LNCaP clone FGC (cell line): ENCODE data around the gene KRT78.
"Not testable (repeated sequence)": the region's sequence is repeated elsewhere in the genome, so short reads cannot be mapped to it uniquely, and the experiment has no call there.

ENCODE experiments used
- DNase-seq: peaks from one replicate; pipeline ENCODE4 v3.0.0-alpha.2; 2011; ENCODE audit warnings: low read depth
- H3K4me3 ChIP-seq: 2 replicates; pipeline ENCODE4 v1.5.1; 2011; ENCODE audit warnings: mild to moderate bottlenecking, low read depth, low read length, control low read depth
- TF ChIP-seq, protein P1 (sequence below): IDR thresholded peaks from 2 replicates; pipeline ENCODE4 v1.5.1; 2012; ENCODE audit warnings: mild to moderate bottlenecking; ENCODE audit not compliant: control insufficient read depth, insufficient read depth; ENCODE audit errors: extremely low read depth

KRT78 gene

DNA sequence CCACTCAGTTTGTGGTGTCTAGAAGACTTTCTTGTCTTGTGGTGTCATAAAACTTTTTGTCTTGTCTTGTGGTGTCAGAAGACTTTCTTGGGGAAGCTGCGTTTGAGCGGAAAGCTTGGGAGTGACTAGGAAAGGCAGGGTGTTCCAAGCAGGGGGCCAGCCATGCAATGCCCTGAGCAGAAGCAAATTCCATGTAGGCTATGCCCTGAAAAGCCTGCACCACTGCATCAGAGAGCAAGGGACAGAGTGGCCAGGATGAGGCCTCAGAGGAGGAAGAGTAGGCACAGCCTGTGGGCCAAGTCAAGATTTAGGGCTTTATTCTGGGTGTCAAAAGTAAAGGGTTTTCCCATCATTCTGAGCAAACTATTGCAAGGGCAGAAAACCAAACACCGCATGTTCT, 41.6 kb upstream of the KRT78 start:
- no peak for DNase-seq
- TF ChIP-seq, protein P1, sequence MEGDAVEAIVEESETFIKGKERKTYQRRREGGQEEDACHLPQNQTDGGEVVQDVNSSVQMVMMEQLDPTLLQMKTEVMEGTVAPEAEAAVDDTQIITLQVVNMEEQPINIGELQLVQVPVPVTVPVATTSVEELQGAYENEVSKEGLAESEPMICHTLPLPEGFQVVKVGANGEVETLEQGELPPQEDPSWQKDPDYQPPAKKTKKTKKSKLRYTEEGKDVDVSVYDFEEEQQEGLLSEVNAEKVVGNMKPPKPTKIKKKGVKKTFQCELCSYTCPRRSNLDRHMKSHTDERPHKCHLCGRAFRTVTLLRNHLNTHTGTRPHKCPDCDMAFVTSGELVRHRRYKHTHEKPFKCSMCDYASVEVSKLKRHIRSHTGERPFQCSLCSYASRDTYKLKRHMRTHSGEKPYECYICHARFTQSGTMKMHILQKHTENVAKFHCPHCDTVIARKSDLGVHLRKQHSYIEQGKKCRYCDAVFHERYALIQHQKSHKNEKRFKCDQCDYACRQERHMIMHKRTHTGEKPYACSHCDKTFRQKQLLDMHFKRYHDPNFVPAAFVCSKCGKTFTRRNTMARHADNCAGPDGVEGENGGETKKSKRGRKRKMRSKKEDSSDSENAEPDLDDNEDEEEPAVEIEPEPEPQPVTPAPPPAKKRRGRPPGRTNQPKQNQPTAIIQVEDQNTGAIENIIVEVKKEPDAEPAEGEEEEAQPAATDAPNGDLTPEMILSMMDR: no peak
- no peak overlapping the region for H3K4me3 ChIP-seq

- no peak overlapping the region for H3K4me3 ChIP-seq
- TF ChIP-seq, protein P1: peak; percentile 79
- DNase-seq: no peak
Measured at GRCh38 chr12:52884526-52885293, 35.9 kb upstream of the KRT78 start.

GRCh38 chr12:52880499-52880898, 31.7 kb upstream of the KRT78 start:
- not testable (repeated sequence) for H3K4me3 ChIP-seq, DNase-seq

DNA sequence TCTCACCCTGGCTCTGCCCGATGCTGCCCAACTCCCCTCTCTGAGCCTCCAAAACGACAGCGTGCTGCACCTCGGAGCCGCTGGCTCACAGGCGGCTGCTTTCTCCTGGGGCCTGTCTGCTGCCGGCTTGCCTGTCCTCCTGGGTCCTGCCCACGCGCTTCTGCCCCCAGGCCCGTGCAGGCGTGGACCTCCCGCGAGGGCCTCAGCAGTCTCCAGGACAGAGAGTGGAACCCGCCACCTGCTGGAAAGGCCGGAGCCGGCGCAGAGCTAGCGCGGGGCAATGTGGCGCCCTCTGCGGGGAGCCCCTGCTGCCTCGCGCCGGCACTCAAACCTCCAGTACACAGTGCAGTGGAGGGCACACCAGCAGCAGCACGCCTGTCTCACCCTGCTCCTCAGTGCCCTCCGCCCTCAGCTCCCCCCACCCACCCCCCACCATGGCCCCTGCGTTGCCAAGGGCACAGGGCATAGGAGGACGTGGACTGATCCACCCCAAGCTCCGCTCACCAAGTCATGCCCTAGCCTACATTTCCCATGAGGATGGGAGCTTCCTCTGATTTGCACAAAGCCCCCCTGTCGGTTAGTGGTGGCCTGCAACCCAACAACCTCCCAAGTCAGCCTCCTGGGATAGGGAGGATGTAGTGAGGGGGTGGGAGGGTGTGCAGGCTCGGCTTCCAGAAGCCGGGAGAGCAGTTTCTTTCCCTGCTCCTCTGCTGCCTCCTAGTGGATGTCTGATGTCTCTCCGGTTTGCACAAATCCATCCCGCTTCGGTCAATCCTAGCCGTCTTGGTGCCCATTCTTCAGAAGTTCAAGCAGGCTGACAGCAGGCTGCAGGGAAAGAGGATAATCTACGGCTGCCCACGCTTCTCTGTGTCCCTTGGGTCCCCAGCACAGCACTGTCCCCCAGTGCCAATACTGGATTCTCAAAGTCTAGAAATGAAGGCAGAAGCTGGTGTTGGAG, 30.9 kb upstream of the KRT78 start:
- H3K4me3 ChIP-seq: no peak overlapping the region
- peak; percentile 61 for DNase-seq
- TF ChIP-seq, protein P1: peak; percentile 98

- DNase-seq: no peak
- TF ChIP-seq, protein P1: no peak
- H3K4me3 ChIP-seq: no peak overlapping the region
Measured at GRCh38 chr12:52878507-52879393, 30.0 kb upstream of the KRT78 start.

DNA sequence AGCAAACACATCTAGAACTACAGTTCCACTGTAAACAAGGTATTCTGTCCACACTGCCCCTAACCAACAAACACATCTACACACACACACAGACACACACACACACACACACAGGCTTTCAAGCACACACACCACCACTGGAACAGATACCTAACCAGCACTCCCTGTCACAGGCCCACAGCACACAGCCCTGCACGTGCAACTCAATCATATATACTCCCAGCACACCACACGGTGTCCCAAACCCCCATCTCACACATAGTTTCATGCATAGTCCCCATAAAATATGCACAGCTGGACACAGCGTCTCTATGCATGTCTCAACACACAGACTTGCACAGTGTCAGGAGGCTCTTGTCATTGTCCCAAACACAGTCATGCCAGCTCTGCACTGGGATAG, 28.4 kb upstream of the KRT78 start:
- no peak overlapping the region for H3K4me3 ChIP-seq
- no peak for DNase-seq
- TF ChIP-seq, protein P1: no peak
